GM12801 (cell line): ENCODE measurements around the gene COL4A1.

Source experiments
- TF ChIP-seq, protein P1 (sequence below): IDR thresholded peaks from one replicate; pipeline ENCODE4 v1.5.1; 2011; ENCODE audit warnings: control low read depth; ENCODE audit not compliant: insufficient read length; ENCODE audit errors: extremely low read depth

The COL4A1 gene

DNA sequence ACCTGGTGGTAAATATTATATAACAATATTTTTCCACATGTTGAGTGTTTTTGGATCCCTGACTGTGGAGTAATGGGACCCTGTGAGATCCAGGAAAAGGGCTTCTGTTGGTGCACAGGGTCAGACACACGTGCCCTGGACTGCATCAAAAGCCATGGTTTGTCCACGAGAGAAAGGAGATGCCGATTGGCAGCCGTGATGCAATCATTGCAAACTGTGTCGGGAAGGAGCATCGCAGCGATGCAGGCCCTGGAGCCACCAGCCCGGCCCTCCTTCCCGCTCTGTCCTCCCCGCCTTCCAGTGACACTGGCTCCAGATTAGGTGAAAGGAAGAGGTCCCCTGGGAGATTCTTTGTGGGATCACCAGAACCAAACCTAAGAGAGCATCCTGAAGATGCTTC is 9.2 kb upstream of the COL4A1 start:
- TF ChIP-seq, protein P1, sequence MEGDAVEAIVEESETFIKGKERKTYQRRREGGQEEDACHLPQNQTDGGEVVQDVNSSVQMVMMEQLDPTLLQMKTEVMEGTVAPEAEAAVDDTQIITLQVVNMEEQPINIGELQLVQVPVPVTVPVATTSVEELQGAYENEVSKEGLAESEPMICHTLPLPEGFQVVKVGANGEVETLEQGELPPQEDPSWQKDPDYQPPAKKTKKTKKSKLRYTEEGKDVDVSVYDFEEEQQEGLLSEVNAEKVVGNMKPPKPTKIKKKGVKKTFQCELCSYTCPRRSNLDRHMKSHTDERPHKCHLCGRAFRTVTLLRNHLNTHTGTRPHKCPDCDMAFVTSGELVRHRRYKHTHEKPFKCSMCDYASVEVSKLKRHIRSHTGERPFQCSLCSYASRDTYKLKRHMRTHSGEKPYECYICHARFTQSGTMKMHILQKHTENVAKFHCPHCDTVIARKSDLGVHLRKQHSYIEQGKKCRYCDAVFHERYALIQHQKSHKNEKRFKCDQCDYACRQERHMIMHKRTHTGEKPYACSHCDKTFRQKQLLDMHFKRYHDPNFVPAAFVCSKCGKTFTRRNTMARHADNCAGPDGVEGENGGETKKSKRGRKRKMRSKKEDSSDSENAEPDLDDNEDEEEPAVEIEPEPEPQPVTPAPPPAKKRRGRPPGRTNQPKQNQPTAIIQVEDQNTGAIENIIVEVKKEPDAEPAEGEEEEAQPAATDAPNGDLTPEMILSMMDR, result no peak

GRCh38 chr13:110314516-110315245 is 7.7 kb upstream of the COL4A1 start:
- TF ChIP-seq, protein P1, result no peak

GRCh38 chr13:110312339-110313031 is 5.5 kb upstream of the COL4A1 start:
- TF ChIP-seq, protein P1, result no peak

GRCh38 chr13:110311443-110312338 is 4.7 kb upstream of the COL4A1 start:
- TF ChIP-seq, protein P1, result no peak

GRCh38 chr13:110310541-110311442 is 3.8 kb upstream of the COL4A1 start:
- TF ChIP-seq, protein P1, result no peak

- TF ChIP-seq, protein P1, result no peak
These were observed 2.9 kb upstream of the COL4A1 start for GRCh38 chr13:110309661-110310524.
